ENCODE results near the gene PTPMT1.

PTPMT1 gene

DNA sequence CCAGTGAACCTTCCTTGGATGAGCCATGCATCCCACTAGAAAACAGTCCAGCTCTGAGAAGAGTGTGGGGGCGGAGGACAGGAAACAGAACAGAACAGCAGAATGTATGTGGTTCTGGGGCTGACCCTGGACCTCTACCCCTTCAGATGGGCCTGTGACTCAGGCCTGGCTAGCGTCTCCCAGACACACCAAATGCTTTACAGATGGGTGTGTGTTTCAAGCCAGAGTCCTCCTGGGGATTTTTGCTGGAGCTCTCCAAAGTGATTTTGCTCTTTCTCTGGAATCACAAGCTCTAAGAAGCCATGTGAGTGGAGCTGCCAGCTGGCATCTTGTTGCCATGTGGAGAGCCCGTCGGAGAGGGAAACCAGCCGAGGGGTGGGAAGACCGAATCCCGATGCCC, 42.0 kb downstream of the PTPMT1 start:
- no peak for DNase-seq (ENCODE audit: low read depth)

DNA sequence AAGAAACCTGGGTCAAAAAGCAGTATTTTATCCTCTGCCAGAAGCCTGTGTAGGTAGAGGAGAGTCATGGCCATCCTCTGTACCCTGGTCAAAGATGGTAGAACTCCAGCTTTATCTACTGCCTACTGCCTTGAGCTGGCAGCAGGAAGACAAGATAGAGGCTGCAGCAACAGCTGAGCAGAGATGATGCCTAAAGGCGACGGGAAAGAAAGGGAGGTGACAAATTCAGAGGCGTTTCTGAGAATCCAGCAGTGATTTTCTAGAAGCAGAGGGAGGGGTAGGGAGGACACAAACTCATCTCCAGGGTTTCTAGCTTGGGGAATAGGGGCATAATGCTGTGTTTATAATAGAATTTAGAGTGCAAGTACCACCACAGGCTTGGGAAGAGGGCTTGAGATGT, 44.3 kb downstream of the PTPMT1 start:
- no peak for DNase-seq (ENCODE audit: low read depth)

DNA sequence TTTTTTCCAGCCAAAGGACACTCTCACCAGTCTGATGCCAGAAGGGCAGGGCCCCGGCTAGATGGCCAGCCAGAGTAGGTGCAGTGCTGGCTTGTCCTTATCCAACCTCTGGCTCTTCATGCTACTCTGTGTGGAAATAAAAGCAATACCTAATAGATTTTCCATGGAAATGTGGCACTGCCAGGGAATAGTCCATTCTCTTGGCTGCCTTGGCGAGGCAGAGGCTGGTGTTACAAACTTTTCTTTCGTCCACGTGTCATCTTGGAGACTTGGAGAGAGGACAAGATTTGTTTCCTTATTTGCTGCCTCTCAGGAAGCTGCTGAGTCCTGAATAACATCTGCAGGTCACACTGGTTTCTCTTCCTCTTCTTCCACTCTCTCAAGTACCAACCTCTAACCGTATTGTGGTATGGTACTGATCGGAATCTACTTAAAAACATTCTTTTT, 46.0 kb downstream of the PTPMT1 start:
- no peak for DNase-seq (ENCODE audit: low read depth)

DNA sequence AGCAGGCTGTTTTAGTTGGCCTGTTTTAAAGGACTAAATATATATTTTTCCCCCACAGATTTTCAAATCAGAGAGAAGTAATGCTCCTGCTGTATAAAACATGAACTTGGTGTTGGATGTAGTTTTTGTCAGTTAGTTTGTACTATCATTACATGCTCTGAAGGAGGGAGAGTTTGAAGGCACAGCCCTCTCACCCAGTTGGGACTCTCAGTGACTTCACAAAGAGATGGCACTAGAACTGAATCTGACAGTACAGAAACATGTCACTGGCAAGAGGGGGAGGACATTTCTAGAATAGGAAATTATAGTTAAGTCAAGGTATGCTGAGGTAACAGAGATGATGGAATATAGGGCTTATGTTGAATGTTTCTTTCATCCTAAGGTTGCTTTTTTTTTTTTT, 49.9 kb downstream of the PTPMT1 start:
- DNase-seq (ENCODE audit: low read depth) = no peak

DNA sequence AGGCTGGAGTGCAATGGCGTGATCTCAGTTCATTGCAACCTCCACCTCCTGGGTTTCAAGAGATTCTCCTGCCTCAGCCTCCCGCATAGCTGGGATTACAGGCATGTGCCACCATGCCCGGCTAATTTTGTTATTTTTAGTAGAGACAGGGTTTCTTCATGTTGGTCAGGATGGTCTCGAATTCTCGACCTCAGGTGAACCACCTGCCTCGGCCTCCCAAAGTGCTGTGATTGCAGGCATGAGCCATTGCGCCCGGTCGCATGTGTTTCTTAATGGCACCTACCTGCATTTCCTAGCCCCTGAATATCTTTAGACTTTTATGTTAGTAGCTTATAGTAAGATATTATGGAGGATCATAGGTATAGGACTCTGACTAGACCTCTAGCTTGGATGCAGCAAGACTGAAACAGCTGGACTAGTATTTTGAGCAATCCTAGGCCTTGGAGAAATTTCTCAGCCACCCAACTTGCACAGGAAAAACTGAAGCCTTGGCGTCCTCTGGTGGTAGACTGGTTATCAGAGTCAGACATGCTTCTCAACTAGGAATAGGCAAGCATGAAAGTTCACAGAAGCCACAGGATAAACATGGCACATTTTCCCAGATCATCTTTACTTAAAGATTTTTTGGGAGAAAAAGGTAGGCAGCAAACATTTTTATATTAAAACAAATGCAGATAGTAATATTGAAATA, 51.5 kb downstream of the PTPMT1 start:
- no peak for DNase-seq (ENCODE audit: low read depth)

DNA sequence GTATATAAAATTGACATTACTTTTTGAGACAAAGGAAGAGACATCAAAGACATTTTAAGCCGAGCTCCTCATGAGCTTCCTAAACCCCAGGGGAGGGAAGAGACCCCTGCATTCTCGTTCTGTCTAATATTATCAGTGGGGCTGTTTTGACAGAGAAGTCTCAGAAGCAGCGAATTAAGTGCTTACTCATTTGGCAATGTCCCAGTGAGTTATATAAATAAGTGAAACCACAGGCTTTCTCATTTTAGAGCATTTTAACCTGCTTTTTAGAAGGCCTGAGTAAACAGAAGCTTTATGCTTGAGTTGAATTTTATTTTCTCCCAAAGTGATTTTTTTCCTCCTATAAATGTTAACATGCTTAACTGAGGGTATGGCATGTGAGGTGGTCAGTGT, 52.0 kb downstream of the PTPMT1 start:
- DNase-seq (ENCODE audit: low read depth) = no peak

DNA sequence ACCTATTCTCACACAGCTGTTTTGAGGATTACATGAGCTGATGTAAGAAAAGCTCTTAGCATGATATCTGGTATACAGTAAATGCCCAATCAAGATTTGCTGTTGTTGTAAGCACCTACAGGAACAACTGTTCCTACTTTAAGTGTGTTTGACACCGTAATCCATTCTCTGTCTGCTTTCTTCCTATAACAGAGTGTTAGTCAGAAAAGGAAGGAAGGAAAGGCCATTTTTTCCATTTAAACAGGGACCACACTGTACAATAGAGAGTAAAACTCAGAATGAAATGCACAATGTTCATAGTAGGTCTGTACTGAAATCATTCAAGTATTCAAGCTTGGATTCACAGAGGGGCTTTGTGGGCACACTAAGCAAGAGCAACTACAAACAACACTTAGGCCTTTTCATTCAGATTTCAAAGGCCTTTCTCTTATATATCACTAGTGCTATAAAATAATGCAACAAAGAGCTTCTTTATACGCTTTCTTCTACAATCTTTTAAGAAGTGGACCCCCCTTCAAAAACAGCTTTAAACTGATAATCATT, 55.5 kb downstream of the PTPMT1 start:
- DNase-seq (ENCODE audit: low read depth) = no peak

Measured in stimulated activated CD8-positive, alpha-beta memory T cell treated with anti-CD3 and anti-CD28 coated beads, Interleukin-7, amount 100 ng/mL, for 24 hours (primary cell).